ENCODE data around the gene PKP2. TPM values are rescaled to one million over a fixed set of nuclear protein-coding genes. Genes with fewer than 3 reads are reported as not detected.

The PKP2 gene
- total RNA-seq, 2 donors from 2014 or later, result 130 to 187 TPM

GRCh38 chr12:32794281-32794680 is 102.3 kb downstream of the PKP2 start:
- no peak overlapping the region for H3K9ac ChIP-seq (ENCODE audit: low read depth in 2 of 2, low read length in 2 of 2)
- H3K27me3 ChIP-seq, result no peaks in the 10 kb centered on the region
- H3K9me3 ChIP-seq, result no peaks in the 10 kb centered on the region
- TF ChIP-seq CTCF (IDR thresholded peaks at IDR 0.05), result no peak
- H3K4me3 ChIP-seq, result no peak overlapping the region
- intact Hi-C loops (cut with DNase I), result no loop called here
- H3K4me1 ChIP-seq, result no peaks in the 10 kb centered on the region
- H3K36me3 ChIP-seq, result no peaks in the 10 kb centered on the region
- no peak for DNase-seq
- no peak overlapping the region for H3K27ac ChIP-seq

- Histone ChIP-seq H3K36me3 (no peaks in the 10 kb centered on the region), H3K27ac (no peak overlapping the region), H3K4me3 (no peak overlapping the region), H3K4me1 (no peaks in the 10 kb centered on the region), H3K27me3 (no peaks in the 10 kb centered on the region), H3K9ac (ENCODE audit: low read depth in 2 of 2, low read length in 2 of 2) (no peak overlapping the region), H3K9me3 (no peaks in the 10 kb centered on the region)
- intact Hi-C loops (cut with DNase I), result no loop called here
- DNase-seq, result no peak
- TF ChIP-seq CTCF (IDR thresholded peaks at IDR 0.05), result no peak
These were observed 106.7 kb downstream of the PKP2 start for GRCh38 chr12:32789916-32790315.

GRCh38 chr12:32789446-32789845 is 107.1 kb downstream of the PKP2 start:
- intact Hi-C loops (cut with DNase I), result no loop called here
- H3K27ac ChIP-seq, result no peak overlapping the region
- H3K36me3 ChIP-seq, result no peaks in the 10 kb centered on the region
- H3K4me1 ChIP-seq, result no peaks in the 10 kb centered on the region
- no peak overlapping the region for H3K9ac ChIP-seq (ENCODE audit: low read depth in 2 of 2, low read length in 2 of 2)
- TF ChIP-seq CTCF (IDR thresholded peaks at IDR 0.05), result no peak
- no peaks in the 10 kb centered on the region for H3K9me3 ChIP-seq
- no peaks in the 10 kb centered on the region for H3K27me3 ChIP-seq
- no peak overlapping the region for H3K4me3 ChIP-seq
- DNase-seq, result no peak

GRCh38 chr12:32788405-32788804 is 108.2 kb downstream of the PKP2 start:
- Histone ChIP-seq H3K4me3 (no peak overlapping the region), H3K4me1 (no peaks in the 10 kb centered on the region), H3K27me3 (no peaks in the 10 kb centered on the region), H3K27ac (no peak overlapping the region), H3K36me3 (no peaks in the 10 kb centered on the region), H3K9me3 (no peaks in the 10 kb centered on the region), H3K9ac (ENCODE audit: low read depth in 2 of 2, low read length in 2 of 2) (no peak overlapping the region)
- intact Hi-C loops (cut with DNase I), result no loop called here
- DNase-seq, result no peak
- TF ChIP-seq CTCF (IDR thresholded peaks at IDR 0.05), result no peak

- H3K9me3 ChIP-seq, result no peaks in the 10 kb centered on the region
- no peak overlapping the region for H3K9ac ChIP-seq (ENCODE audit: low read depth in 2 of 2, low read length in 2 of 2)
- H3K27ac ChIP-seq, result no peak overlapping the region
- intact Hi-C loops (cut with DNase I), result no loop called here
- no peaks in the 10 kb centered on the region for H3K27me3 ChIP-seq
- no peak overlapping the region for H3K4me3 ChIP-seq
- H3K36me3 ChIP-seq, result no peaks in the 10 kb centered on the region
- no peak for DNase-seq
- H3K4me1 ChIP-seq, result no peaks in the 10 kb centered on the region
- no peak for TF ChIP-seq CTCF (IDR thresholded peaks at IDR 0.05)
These were observed 111.0 kb downstream of the PKP2 start for GRCh38 chr12:32785557-32785956.

- intact Hi-C loops (cut with DNase I), result no loop called here
- Histone ChIP-seq H3K4me1 (no peaks in the 10 kb centered on the region), H3K27ac (no peak overlapping the region), H3K9me3 (no peaks in the 10 kb centered on the region), H3K4me3 (no peak overlapping the region), H3K36me3 (no peaks in the 10 kb centered on the region), H3K27me3 (no peaks in the 10 kb centered on the region), H3K9ac (ENCODE audit: low read depth in 2 of 2, low read length in 2 of 2) (no peak overlapping the region)
- no peak for TF ChIP-seq CTCF (IDR thresholded peaks at IDR 0.05)
- no peak for DNase-seq
These were observed 113.5 kb downstream of the PKP2 start for GRCh38 chr12:32783029-32783428.

Measured in colonic mucosa (tissue), 4 donors.